A549 (cell line): ENCODE results near the gene LIMK2. TPM values are rescaled to one million over a fixed set of nuclear protein-coding genes. Genes with fewer than 3 reads are reported as not detected.

Experiments used
- ATAC-seq, 2 experiments: fragments of 200-7000 bp in 1 of 2; fragments of >200 bp in 1 of 2; cut with Nextera tagmentation in 1 of 2; cut with Tn5 transposase in 1 of 2; 3 replicates each; pipeline versions ENCODE4 v1.8.0 to v1.9.1; 2018 to 2020; ENCODE audit warnings: mild to moderate bottlenecking in 1 of 2, moderate library complexity in 1 of 2
- CTCF ChIA-PET: fragments of 300-600 bp; sonication (Branson Sonifier 250); formaldehyde crosslinking; extraction: SDS; loops from one replicate; lab custom pipeline; 2021; ENCODE audit warnings: antibody characterized with exemption, inconsistent platforms; lab: Yijun Ruan, JAX
- POLR2A ChIA-PET: fragments of 350-600 bp; formaldehyde crosslinking; extraction: SDS; loops from one replicate; lab custom pipeline; 2021; ENCODE audit warnings: antibody characterized with exemption, inconsistent platforms; lab: Yijun Ruan, JAX
- DNase-seq, 2 experiments: peaks; one replicate each; pipeline versions ENCODE4 v3.0.0 to v3.0.0-alpha.2; 2011 to 2016; ENCODE audit warnings: low read depth in 1 of 2, low spot score in 1 of 2
- FAIRE-seq: peaks from 2 replicates; lab custom pipeline; 2011; peaks lifted over from hg19 to GRCh38; lab: Jason Lieb, UNC
- H3K27ac ChIP-seq, 2 experiments: fragments of >200 bp; sonication (Bioruptor Twin); formaldehyde crosslinking; 3 replicates each; pipeline ENCODE4 v1.5.1; 2016 to 2017
- H3K4me1 ChIP-seq: fragments of >200 bp; sonication (Bioruptor Twin); formaldehyde crosslinking; 3 replicates; pipeline ENCODE4 v1.6.1; 2016
- H3K4me2 ChIP-seq: fragments of >200 bp; sonication (Bioruptor Twin); formaldehyde crosslinking; 3 replicates; pipeline ENCODE4 v1.6.1; 2016
- H3K4me3 ChIP-seq: fragments of >200 bp; sonication (Bioruptor Twin); formaldehyde crosslinking; 3 replicates; pipeline ENCODE4 v1.5.1; 2016
- H3K9me3 ChIP-seq: fragments of >200 bp; sonication (Bioruptor Twin); formaldehyde crosslinking; 3 replicates; pipeline ENCODE4 v1.6.1; 2016
- CBX2 ChIP-seq: fragments of 200-600 bp; sonication (generic); IDR thresholded peaks from 2 replicates; pipeline ENCODE4 v1.6.1; 2016; ENCODE audit warnings: low read depth, mild to moderate bottlenecking, borderline replicate concordance
- CEBPB ChIP-seq, 2 experiments: fragments of >200 bp in 1 of 2; sonication (Bioruptor Twin) in 1 of 2; formaldehyde crosslinking in 1 of 2; IDR thresholded peaks; 2 replicates each; pipeline ENCODE4 v1.6.1; 2012 to 2016
- EHF ChIP-seq: fragments of 250-450 bp; sonication (Bioruptor Pico); IDR thresholded peaks from 2 replicates; pipeline ENCODE4 v1.5.0; 2020; ENCODE audit warnings: mild to moderate bottlenecking
- FOSB ChIP-seq: fragments of 250-450 bp; sonication (Bioruptor Pico); IDR thresholded peaks from 2 replicates; pipeline ENCODE4 v1.5.0; 2020; ENCODE audit warnings: mild to moderate bottlenecking, moderate library complexity
- HEYL ChIP-seq: fragments of 250-450 bp; sonication (Bioruptor Pico); IDR thresholded peaks from 2 replicates; pipeline ENCODE4 v1.8.0; 2021; ENCODE audit warnings: mild to moderate bottlenecking, moderate library complexity
- HOXA7 ChIP-seq: fragments of 250-450 bp; sonication (Bioruptor Pico); IDR thresholded peaks from 2 replicates; pipeline ENCODE4 v1.5.0; 2020; ENCODE audit warnings: mild to moderate bottlenecking, moderate library complexity
- MYC ChIP-seq: IDR thresholded peaks from 2 replicates; pipeline ENCODE4 v1.6.1; 2012; ENCODE audit warnings: mild to moderate bottlenecking, inconsistent platforms, low read length, improper control_type of control experiment, borderline replicate concordance
- RARB ChIP-seq: fragments of 250-450 bp; sonication (Bioruptor Pico); IDR thresholded peaks from 2 replicates; pipeline ENCODE4 v1.8.0; 2021; ENCODE audit warnings: mild to moderate bottlenecking, moderate library complexity
- SREBF2 ChIP-seq: fragments of 450-650 bp; IDR thresholded peaks from 2 replicates; pipeline ENCODE4 v1.6.1; 2014; ENCODE audit warnings: mild to moderate bottlenecking, moderate library complexity
- ZC3H11A ChIP-seq: fragments of 450-650 bp; IDR thresholded peaks from 2 replicates; pipeline ENCODE4 v1.6.1; 2014; ENCODE audit warnings: antibody characterized with exemption, mild to moderate bottlenecking
- WGBS: methylation state at CpG from one replicate; pipeline ENCODE4 v1.1.6; 2017; ENCODE audit errors: missing lambda C conversion rate; 5-methylcytosine and 5-hydroxymethylcytosine counted together
- polyA plus RNA-seq, 4 experiments: library from polyadenylated mRNA; depleted of rRNA in 3 of 4; stranded (reverse); fragments of >200 nt; fragmentation: RNase III in 1 of 4; extraction: RNeasy Plus Mini Kit Qiagen cat#74134 plus additional on column Dnase treatment in 1 of 4; gene quantifications; 2 replicates in 3 of 4; 3 replicates in 1 of 4; pipeline ENCODE4 v1.2.3, GENCODE V29; 2011 to 2017
- TF ChIP-seq, protein P1 (sequence below): IDR thresholded peaks from 2 replicates; pipeline ENCODE4 v1.6.1; 2012
- TF ChIP-seq, protein P2 (sequence below): fragments of 450-650 bp; IDR thresholded peaks from 2 replicates; pipeline ENCODE4 v1.6.1; 2014; ENCODE audit warnings: antibody characterized with exemption
- TF ChIP-seq, protein P3 (sequence below): fragments of >200 bp; sonication (Bioruptor Twin); formaldehyde crosslinking; IDR thresholded peaks from 3 replicates; pipeline ENCODE4 v1.5.1; 2016

The LIMK2 gene
- polyA plus RNA-seq, 2 of the 4 experiments (the other 2 are of a cell fraction), result 3.1 to 6.9 TPM

GRCh38 chr22:31260474-31260856, 48.4 kb downstream of the LIMK2 start:
- ATAC-seq (no peak), FAIRE-seq (no peak), DNase-seq (no peak)
- 89% methylated on average over 3 of the region's 3 CpGs for WGBS
- Histone ChIP-seq H3K4me1 (no peaks in the 10 kb centered on the region), H3K9me3 (no peaks in the 10 kb centered on the region), H3K27ac (no peak overlapping the region), H3K4me2 (no peak overlapping the region), H3K4me3 (no peak overlapping the region)
- TF ChIP-seq CBX2, result no peak
- POLR2A ChIA-PET, result no interaction called here
- CTCF ChIA-PET, result interaction anchor here (1.4 to 4.5 kb wide), 2 partner anchors 13 to 49 kb away, joined by 3 to 34 read pairs; no protein-coding TSS in a partner anchor

DNA sequence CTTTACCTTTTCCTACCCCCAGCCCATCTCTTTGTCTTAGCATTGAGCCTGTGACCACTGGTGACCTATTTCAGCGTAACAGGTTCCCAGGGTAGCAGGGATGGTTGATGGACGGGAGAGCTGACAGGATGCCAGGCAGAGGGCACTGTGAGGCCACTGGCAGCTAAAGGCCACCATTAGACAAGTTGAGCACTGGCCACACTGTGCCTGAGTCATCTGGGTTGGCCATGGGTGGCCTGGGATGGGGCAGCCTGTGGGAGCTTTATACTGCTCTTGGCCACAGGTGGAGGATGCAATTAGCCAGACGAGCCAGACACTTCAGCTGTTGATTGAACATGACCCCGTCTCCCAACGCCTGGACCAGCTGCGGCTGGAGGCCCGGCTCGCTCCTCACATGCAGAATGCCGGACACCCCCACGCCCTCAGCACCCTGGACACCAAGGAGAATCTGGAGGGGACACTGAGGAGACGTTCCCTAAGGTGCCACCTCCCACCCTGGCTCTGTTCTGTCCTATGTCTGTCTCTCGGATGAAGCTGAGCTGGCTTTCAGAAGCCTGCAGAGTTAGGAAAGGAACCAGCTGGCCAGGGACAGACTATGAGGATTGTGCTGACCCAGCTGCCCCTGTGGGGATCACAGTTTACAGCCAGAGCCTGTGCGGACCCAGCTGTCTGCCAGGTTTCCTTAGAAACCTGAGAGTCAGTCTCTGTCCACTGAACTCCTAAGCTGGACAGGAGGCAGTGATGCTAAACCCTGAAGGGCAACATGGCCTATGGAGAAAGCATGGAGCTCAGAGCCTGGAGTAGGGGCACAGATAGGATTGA, 50.4 kb downstream of the LIMK2 start:
- Histone ChIP-seq H3K27ac (no peak overlapping the region), H3K4me2 (no peak overlapping the region), H3K9me3 (no peaks in the 10 kb centered on the region), H3K4me3 (no peak overlapping the region), H3K4me1 (no peaks in the 10 kb centered on the region)
- POLR2A ChIA-PET, result interaction anchor here (1.4 kb wide), 1 partner anchor 9 kb away, joined by 3 read pairs; no protein-coding TSS in a partner anchor
- FAIRE-seq, result no peak
- 86% methylated on average over 2 of the region's 13 CpGs for WGBS
- TF ChIP-seq CEBPB (IDR thresholded peaks at IDR 0.05), result no peak
- no peak for TF ChIP-seq ZC3H11A
- ATAC-seq, result no peak
- DNase-seq, result no peak
- CTCF ChIA-PET, result interaction anchor here (1.8 to 4.5 kb wide), 2 partner anchors 9 to 11 kb away, joined by 4 to 34 read pairs; no protein-coding TSS in a partner anchor

- CTCF ChIA-PET, result interaction anchor here (4.5 kb wide), 1 partner anchor 10 kb away, joined by 34 read pairs; no protein-coding TSS in a partner anchor
- TF ChIP-seq, protein P1, sequence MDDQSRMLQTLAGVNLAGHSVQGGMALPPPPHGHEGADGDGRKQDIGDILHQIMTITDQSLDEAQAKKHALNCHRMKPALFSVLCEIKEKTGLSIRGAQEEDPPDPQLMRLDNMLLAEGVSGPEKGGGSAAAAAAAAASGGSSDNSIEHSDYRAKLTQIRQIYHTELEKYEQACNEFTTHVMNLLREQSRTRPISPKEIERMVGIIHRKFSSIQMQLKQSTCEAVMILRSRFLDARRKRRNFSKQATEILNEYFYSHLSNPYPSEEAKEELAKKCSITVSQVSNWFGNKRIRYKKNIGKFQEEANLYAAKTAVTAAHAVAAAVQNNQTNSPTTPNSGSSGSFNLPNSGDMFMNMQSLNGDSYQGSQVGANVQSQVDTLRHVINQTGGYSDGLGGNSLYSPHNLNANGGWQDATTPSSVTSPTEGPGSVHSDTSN, result no peak
- TF ChIP-seq EHF (CRISPR knock-in tag), result no peak
- TF ChIP-seq, protein P2, sequence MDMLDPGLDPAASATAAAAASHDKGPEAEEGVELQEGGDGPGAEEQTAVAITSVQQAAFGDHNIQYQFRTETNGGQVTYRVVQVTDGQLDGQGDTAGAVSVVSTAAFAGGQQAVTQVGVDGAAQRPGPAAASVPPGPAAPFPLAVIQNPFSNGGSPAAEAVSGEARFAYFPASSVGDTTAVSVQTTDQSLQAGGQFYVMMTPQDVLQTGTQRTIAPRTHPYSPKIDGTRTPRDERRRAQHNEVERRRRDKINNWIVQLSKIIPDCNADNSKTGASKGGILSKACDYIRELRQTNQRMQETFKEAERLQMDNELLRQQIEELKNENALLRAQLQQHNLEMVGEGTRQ, result no peak
- no peak for TF ChIP-seq MYC
- TF ChIP-seq HEYL (CRISPR knock-in tag), result no peak
- no peak for TF ChIP-seq HOXA7 (CRISPR knock-in tag)
- WGBS, result 94% methylated on average over 6 of the region's 6 CpGs
- DNase-seq (no peak), FAIRE-seq (no peak), ATAC-seq (no peak)
- no peak overlapping the region for H3K4me2 ChIP-seq
- POLR2A ChIA-PET, result no interaction called here
- no peak overlapping the region for H3K27ac ChIP-seq
- no peak overlapping the region for H3K4me3 ChIP-seq
- no peaks in the 10 kb centered on the region for H3K9me3 ChIP-seq
- H3K4me1 ChIP-seq, result no peaks in the 10 kb centered on the region
These were observed 52.0 kb downstream of the LIMK2 start for GRCh38 chr22:31263896-31264640.

- H3K4me1 ChIP-seq, result no peaks in the 10 kb centered on the region
- H3K27ac ChIP-seq, result no peak overlapping the region
- ATAC-seq (no peak), FAIRE-seq (no peak), DNase-seq (no peak)
- CTCF ChIA-PET, result interaction anchor here (0.9 to 7.9 kb wide), 6 partner anchors 17 to 161 kb away, joined by 3 to 134 read pairs (median 6); partner anchors contain the start of genes LIMK2 and SELENOM
- H3K9me3 ChIP-seq, result no peaks in the 10 kb centered on the region
- POLR2A ChIA-PET, result no interaction called here
- 87% methylated on average over 2 of the region's 2 CpGs for WGBS
- TF ChIP-seq SREBF2 (no peak), RARB (CRISPR knock-in tag) (no peak), FOSB (no peak)
- TF ChIP-seq, protein P3, sequence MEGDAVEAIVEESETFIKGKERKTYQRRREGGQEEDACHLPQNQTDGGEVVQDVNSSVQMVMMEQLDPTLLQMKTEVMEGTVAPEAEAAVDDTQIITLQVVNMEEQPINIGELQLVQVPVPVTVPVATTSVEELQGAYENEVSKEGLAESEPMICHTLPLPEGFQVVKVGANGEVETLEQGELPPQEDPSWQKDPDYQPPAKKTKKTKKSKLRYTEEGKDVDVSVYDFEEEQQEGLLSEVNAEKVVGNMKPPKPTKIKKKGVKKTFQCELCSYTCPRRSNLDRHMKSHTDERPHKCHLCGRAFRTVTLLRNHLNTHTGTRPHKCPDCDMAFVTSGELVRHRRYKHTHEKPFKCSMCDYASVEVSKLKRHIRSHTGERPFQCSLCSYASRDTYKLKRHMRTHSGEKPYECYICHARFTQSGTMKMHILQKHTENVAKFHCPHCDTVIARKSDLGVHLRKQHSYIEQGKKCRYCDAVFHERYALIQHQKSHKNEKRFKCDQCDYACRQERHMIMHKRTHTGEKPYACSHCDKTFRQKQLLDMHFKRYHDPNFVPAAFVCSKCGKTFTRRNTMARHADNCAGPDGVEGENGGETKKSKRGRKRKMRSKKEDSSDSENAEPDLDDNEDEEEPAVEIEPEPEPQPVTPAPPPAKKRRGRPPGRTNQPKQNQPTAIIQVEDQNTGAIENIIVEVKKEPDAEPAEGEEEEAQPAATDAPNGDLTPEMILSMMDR, result no peak
- H3K4me2 ChIP-seq, result no peak overlapping the region
- H3K4me3 ChIP-seq, result no peak overlapping the region
These were observed 56.2 kb downstream of the LIMK2 start for GRCh38 chr22:31268281-31268680.
